ENCODE results near the gene ARNT2.
"Not testable (repeated sequence)": the region's sequence is repeated elsewhere in the genome, so short reads cannot be mapped to it uniquely, and the experiment has no call there.

GRCh38 chr15:80510985-80511384 lies 106.8 kb downstream of the ARNT2 start:
- not testable (repeated sequence) for TF ChIP-seq CTCF (conservative IDR thresholded peaks at IDR 0.05 in 1 of 2, IDR thresholded peaks at IDR 0.05 in 1 of 2; ENCODE audit: low read depth in 1 of 2, low read length in 2 of 2); EZH2 (IDR thresholded peaks at IDR 0.05; ENCODE audit: low read length, missing control alignments)
